Retinal pigment epithelial cell (primary cell): ENCODE data around the gene HSF2BP.
"Not testable (repeated sequence)": the region's sequence is repeated elsewhere in the genome, so short reads cannot be mapped to it uniquely, and the experiment has no call there.

Source experiments
- DNase-seq: peaks from one replicate; pipeline ENCODE4 v3.0.0-alpha.2; 2010; ENCODE audit warnings: low read depth
- H3K4me3 ChIP-seq: 2 replicates; pipeline ENCODE4 v1.5.1; 2011; ENCODE audit warnings: mild to moderate bottlenecking, low read length, control low read depth, moderate library complexity
- CTCF ChIP-seq: conservative IDR thresholded peaks from 2 replicates; pipeline ENCODE4 v1.5.1; 2011; ENCODE audit warnings: low read depth, low read length, control low read depth, inconsistent platforms

HSF2BP gene

GRCh38 chr21:43658088-43658741 lies 1.1 kb downstream of the HSF2BP start:
- no peak for TF ChIP-seq CTCF
- H3K4me3 ChIP-seq: no peak overlapping the region
- DNase-seq: no peak

- no peak for TF ChIP-seq CTCF
- H3K4me3 ChIP-seq: no peak overlapping the region
- DNase-seq: no peak
These were observed 1.8 kb downstream of the HSF2BP start for GRCh38 chr21:43657355-43658087.

GRCh38 chr21:43654806-43655489 lies 4.3 kb downstream of the HSF2BP start:
- H3K4me3 ChIP-seq: no peak overlapping the region
- no peak for TF ChIP-seq CTCF
- DNase-seq: no peak

DNA sequence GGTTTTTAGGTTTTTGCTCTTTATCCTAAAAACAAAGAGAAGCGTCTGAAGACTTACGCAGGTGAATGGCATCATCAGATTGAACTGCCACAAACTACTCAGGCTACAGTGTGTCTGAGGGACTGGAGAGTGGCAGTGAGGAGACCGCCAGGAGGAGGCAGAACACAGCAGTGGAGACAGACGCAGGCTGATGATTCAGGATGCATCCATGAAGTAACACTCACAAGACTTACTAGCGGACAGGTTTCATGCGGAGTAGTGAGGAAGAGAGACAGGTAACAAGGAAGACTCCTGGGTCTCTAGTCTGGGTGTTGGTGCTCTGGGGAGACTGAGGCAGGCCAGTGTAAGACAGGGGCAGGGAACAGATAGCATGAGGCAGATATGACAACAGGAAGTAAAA lies 5.7 kb downstream of the HSF2BP start:
- TF ChIP-seq CTCF: no peak
- no peak overlapping the region for H3K4me3 ChIP-seq
- no peak for DNase-seq

DNA sequence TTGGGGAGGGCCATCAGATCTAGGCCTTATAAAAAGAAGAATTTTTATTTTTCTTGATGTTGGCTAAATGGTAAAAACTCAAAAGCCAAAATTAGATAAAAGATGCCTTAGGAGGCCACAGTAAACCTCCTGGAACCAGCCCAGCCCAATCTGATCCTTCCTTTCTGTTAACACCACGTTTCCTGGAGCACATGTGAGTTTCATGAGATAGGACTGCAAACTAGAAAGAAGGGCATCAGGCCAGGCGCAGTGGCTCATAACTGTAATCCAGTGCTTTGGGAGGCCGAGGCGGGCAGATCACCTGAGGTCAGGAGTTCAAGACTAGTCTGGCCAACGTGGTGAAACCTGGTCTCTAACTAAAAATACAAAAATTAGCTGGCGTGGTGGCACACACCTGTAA lies 6.7 kb downstream of the HSF2BP start:
- no peak for TF ChIP-seq CTCF
- no peak overlapping the region for H3K4me3 ChIP-seq
- DNase-seq: no peak

DNA sequence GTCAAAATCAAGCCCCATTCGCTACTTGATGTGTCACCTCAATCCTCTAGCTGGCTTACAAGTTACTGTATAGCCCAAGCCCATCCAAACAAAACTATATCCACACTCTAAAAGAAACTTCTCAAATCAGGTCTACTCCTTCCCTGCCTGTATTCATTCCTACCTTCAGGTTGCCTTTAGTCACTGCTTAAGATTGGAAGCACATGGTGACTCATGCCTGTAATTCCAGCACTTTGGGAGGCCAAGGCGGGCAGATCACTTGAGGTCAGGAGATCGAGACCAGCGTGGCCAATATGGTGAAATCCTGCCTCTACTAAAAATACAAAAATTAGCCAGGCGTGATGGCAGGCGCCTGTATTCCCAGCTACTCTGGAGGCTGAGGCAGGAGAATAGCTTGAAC lies 7.4 kb downstream of the HSF2BP start:
- DNase-seq, H3K4me3 ChIP-seq: not testable (repeated sequence)

- TF ChIP-seq CTCF: no peak
- no peak overlapping the region for H3K4me3 ChIP-seq
- DNase-seq: no peak
These were observed 11.1 kb downstream of the HSF2BP start for GRCh38 chr21:43648171-43648570.
